Stimulated activated CD4-positive, alpha-beta T cell treated with anti-CD3 and anti-CD28 coated beads, Interleukin-2, amount 100 ng/mL, for 48 hours (primary cell): ENCODE data around the gene NRROS.
A peak's percentile ranks its signal among the peaks of the same experiment; 100 is the strongest.
"Not testable (repeated sequence)": the region's sequence is repeated elsewhere in the genome, so short reads cannot be mapped to it uniquely, and the experiment has no call there.

ENCODE experiments used
- DNase-seq, 2 donors: peaks; one replicate each; pipeline ENCODE4 v3.0.0-alpha.2; 2020

Gene NRROS

GRCh38 chr3:196639483-196640296 lies at the start of gene NRROS:
TSS of gene NRROS (plus strand) at chr3:196639694. CDS start at chr3:196654540, 14,846 bp downstream.
- peak; percentile 63 to 65 for DNase-seq

- no peak for DNase-seq
Observed at GRCh38 chr3:196590279-196590678, 49.2 kb upstream of the NRROS start.

- no peak for DNase-seq
Observed at GRCh38 chr3:196596355-196596754, 43.1 kb upstream of the NRROS start.

GRCh38 chr3:196597971-196598733 lies 41.3 kb upstream of the NRROS start:
- DNase-seq: not testable (repeated sequence)

GRCh38 chr3:196599734-196600128 lies 39.8 kb upstream of the NRROS start:
- DNase-seq: no peak

GRCh38 chr3:196600359-196600758 lies 39.1 kb upstream of the NRROS start:
- no peak for DNase-seq

GRCh38 chr3:196602673-196603072 lies 36.8 kb upstream of the NRROS start:
- no peak for DNase-seq

- no peak for DNase-seq
Observed at GRCh38 chr3:196603683-196604082, 35.8 kb upstream of the NRROS start.

- DNase-seq: peak in 1 of 2 donors; percentile 41
Observed at GRCh38 chr3:196604548-196604947, 34.9 kb upstream of the NRROS start.

GRCh38 chr3:196608693-196609092 lies 30.8 kb upstream of the NRROS start:
- DNase-seq: no peak

GRCh38 chr3:196609343-196609775 lies 30.1 kb upstream of the NRROS start:
- peak; percentile 97 to 98 for DNase-seq

GRCh38 chr3:196609805-196610515 lies 29.5 kb upstream of the NRROS start:
- DNase-seq: no peak

GRCh38 chr3:196611761-196612483 lies 27.6 kb upstream of the NRROS start:
- no peak for DNase-seq

- not testable (repeated sequence) for DNase-seq
Observed at GRCh38 chr3:196615234-196615633, 24.3 kb upstream of the NRROS start.

GRCh38 chr3:196617256-196617655 lies 22.2 kb upstream of the NRROS start:
- DNase-seq: no peak

GRCh38 chr3:196619223-196619622 lies 20.3 kb upstream of the NRROS start:
- no peak for DNase-seq

GRCh38 chr3:196619627-196620026 lies 19.9 kb upstream of the NRROS start:
- not testable (repeated sequence) for DNase-seq

- DNase-seq: no peak
Observed at GRCh38 chr3:196620161-196620604, 19.3 kb upstream of the NRROS start.

- no peak for DNase-seq
Observed at GRCh38 chr3:196620684-196621083, 18.8 kb upstream of the NRROS start.

- DNase-seq: no peak
Observed at GRCh38 chr3:196621611-196622010, 17.9 kb upstream of the NRROS start.

GRCh38 chr3:196624067-196624790 lies 15.3 kb upstream of the NRROS start:
- no peak for DNase-seq

- no peak for DNase-seq
Observed at GRCh38 chr3:196624907-196625306, 14.6 kb upstream of the NRROS start.
